ENCODE results near the gene AKR1C4.

Gene AKR1C4

GRCh38 chr10:5268234-5268633 is 71.6 kb downstream of the AKR1C4 start:
- FAIRE-seq = no peak

Measured in endometrium (tissue), 2 donors.